Heart left ventricle (tissue), 13 donors: ENCODE results near the gene THAP3.

ENCODE experiments used
- CTCF ChIP-seq, 12 donors: fragments of 200-600 bp; sonication (generic) in 4 of 12; IDR thresholded peaks; one replicate each; pipeline versions ENCODE4 v1.5.0 to v1.8.0; 2018 to 2022; ENCODE audit warnings: antibody characterized with exemption in 12 of 12, mild to moderate bottlenecking in 5 of 12
- POLR2A ChIP-seq, 2 donors: fragments of 450-650 bp; IDR thresholded peaks; one replicate each; pipeline ENCODE4 v1.6.1; 2017; ENCODE audit warnings: antibody characterized with exemption in 2 of 2, mild to moderate bottlenecking in 2 of 2, moderate library complexity in 2 of 2
- donor health status: ischemic (EF 13 %, LVEDD 7.1; RV severe dilation, severe dysfunction).
- donor health status: DM: no; HTN: yes; CAD: no.
- donor health status: DM: no; HTN: no; CAD: no.
- donor health status: ischemic (EF 25% LVEDD 6.9; RV normal size, moderate dysfunction).
- donor health status: ischemic (EF 25% LVEDD 5.7; RV mildly dilated, moderate dysfunction).
- donor health status: ischemic (EF 35%, LVEDD 5.7; RV mildly dilated, moderate dysfunction).
- donor health status: nonischemic (EF 11% LVEDD 7.7; RV severe dilation, severe dysfunction).
- donor health status: DM: yes; HTN: yes; CAD: no.
- donor health status: PGD.
- donor health status: ischemic (EF 29% LVEDD 5.4; RV normal size, mild dysfunction).
- donor health status: nonischemic (EF 23%, LVEDD 6.1; RV moderate dilation, normal function).

- no peak for TF ChIP-seq CTCF (IDR thresholded peaks at IDR 0.05)
- no peak for TF ChIP-seq POLR2A (IDR thresholded peaks at IDR 0.05)
Measured at GRCh38 chr1:6674771-6675170, 50.1 kb downstream of the THAP3 start.
